MV-4-11 (cell line): ENCODE measurements around the gene COL19A1.

ENCODE experiments used
- DNase-seq: peaks from one replicate; lab custom pipeline; 2025; lab: John Stamatoyannopoulos, UW

COL19A1 gene

GRCh38 chr6:70125602-70126001 lies 259.2 kb downstream of the COL19A1 start:
- no peak for DNase-seq

- no peak for DNase-seq
Observed at GRCh38 chr6:70129341-70129740, 263.0 kb downstream of the COL19A1 start.

GRCh38 chr6:70130865-70131264 lies 264.5 kb downstream of the COL19A1 start:
- no peak for DNase-seq

- no peak for DNase-seq
Observed at GRCh38 chr6:70131528-70131927, 265.2 kb downstream of the COL19A1 start.

DNA sequence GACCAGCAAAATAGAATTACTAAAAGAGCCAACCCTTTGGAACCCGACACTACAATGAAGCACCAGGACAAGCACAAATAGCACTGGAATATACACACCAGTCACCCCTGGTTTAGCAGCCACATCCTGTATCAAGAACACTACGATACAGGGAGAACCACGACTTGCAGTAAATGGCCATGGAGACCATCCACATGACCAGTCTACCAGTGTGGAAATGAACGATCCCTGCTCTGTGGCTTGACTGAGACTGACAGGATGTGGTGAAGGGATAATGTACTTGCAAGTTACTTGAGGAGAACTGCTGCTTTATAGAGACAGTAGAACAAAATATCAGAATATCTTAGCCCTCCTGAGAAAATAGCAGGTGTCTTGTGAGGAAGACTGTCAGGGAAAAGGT lies 266.9 kb downstream of the COL19A1 start:
- DNase-seq: no peak

GRCh38 chr6:70134542-70134941 lies 268.2 kb downstream of the COL19A1 start:
- no peak for DNase-seq

GRCh38 chr6:70135219-70136160 lies 269.1 kb downstream of the COL19A1 start:
- DNase-seq: no peak

DNA sequence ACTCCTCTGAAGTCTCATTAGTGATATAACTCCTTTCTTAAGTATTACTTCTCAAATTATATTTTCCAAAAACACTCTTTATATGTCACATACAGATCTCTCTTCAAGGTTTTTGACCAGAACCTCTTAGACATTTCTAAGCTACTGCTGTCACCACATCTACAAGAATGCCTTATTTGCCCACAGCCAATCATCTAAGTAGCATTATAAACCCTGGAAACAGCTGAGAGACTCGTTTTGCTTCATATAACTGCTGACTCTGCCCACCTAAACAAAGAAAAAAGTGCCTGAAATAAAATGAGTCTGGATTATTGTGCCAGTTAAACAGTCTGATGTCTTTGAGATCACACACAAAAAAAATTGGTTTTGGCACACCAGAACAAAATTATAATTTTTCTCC lies 270.6 kb downstream of the COL19A1 start:
- DNase-seq: no peak

DNA sequence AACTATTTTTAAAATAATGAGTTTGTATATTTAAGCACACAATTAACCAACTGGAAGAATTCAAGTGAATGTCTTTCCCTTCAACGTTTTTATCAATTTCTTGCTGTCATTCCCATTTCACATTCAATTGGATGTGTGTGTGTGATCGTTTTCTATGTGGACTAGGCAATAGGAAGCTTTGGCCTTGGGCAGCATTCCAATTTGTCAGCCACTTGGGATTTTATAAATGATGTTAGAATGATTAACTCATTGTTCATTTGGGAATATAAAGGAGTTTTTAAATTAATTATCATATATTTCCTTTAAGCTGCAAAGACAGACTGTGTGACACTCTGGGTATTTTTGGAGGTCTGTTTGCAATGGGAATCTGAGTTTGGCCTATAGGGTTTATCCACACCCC lies 274.1 kb downstream of the COL19A1 start:
- no peak for DNase-seq

DNA sequence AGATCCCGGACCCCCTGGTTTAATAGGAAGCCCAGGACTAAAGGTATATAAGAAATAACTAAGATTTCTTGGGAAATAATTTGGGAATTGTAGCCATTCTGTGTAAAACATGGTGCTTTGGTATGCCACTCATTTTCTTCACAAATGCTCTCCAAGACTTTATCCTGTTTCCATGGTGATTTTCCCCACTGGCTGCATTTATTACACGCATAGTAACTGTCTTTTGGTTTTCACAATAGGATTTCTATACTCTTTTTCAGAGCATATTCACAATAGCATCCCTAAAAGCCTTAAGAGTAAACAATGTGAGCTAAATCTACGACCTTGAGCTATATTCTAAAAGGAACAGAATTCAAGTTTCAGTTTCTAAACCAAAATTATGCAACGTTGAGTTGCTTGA lies 275.7 kb downstream of the COL19A1 start:
- DNase-seq: no peak

DNA sequence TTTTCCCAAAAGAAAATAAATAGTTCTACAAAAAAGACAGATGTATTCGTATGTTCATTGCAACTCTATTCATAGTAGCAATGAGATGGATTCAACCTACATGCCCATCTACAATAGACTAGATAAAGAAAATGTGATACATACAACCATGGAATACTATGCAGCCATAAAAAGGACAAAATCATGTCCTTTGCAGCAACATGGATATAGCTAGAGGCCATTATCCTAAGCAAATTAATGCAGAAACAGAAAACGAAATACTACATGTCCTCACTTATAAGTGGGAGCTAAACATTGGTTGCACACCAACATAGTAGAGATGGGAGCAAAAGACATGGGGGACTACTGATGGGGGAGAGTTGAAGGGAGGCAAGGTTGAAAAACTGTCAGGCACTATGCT lies 278.8 kb downstream of the COL19A1 start:
- DNase-seq: no peak

DNA sequence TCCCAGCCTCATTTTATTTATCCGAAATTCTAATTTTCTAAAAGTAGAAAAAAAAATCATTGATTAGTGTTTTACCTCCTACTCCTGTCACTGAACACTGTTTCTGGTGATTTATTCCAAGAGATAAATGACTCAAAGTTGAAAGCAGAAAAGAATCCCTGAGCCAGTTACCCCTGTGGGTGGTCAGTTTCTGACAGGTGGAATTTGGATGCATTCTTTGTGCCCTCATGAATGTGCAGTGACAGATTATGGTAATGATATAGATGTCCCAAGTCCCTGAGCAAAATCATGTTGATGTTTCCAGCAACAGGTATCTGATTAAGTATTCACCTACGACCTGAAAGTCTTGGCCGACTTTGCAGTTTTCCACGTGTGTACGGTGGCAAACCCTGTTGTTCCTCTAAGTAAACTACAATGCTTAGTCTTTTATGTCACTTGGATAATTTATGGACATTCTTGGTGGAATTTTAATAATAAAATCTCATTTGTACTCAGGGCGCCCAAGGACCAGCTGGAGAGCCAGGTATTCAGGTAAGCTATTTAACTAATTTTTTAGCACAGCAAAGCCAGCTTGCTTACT lies 282.9 kb downstream of the COL19A1 start:
- no peak for DNase-seq

- DNase-seq: no peak
Observed at GRCh38 chr6:70150521-70150920, 284.2 kb downstream of the COL19A1 start.

DNA sequence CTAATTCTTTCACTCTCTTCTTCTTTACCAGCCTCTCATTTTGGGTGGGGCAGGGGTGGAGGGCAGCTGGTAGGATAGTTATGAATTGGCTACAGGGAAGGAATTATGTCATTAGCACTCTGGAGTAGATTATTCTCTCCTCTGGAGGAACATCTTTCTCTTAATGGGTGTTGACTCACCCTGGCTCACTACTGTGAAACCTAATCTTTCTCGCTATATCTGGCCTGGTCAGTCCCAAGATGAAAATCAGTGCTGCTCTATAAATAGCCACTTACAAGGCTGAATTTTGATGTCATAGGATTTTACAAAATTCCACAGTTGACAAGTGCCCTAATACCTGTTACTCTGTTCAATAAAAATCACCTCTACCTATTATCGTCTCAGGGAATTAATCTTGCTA lies 285.3 kb downstream of the COL19A1 start:
- no peak for DNase-seq

- DNase-seq: no peak
Observed at GRCh38 chr6:70152786-70153185, 286.4 kb downstream of the COL19A1 start.

DNA sequence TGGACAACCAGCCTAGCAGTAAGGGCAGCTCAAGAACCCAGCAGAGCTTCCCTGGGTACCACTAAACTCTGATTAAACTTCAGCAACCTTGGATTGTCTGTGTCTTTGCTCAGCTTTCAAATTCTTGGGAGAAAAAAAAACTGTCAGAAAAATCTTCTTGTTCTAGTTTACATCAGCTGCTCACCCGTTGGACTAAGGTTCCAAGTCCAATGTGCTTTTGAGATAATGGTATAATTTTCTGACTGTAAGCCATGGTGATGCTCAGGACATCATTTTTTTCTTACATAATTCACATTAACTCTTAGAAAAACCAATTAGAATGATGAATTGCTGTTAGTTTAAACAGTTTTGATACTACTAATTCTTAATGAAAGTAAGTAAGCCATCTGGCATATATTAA lies 290.7 kb downstream of the COL19A1 start:
- no peak for DNase-seq

- no peak for DNase-seq
Observed at GRCh38 chr6:70160276-70160675, 293.9 kb downstream of the COL19A1 start.

- no peak for DNase-seq
Observed at GRCh38 chr6:70162972-70163371, 296.6 kb downstream of the COL19A1 start.

GRCh38 chr6:70163795-70164194 lies 297.4 kb downstream of the COL19A1 start:
- no peak for DNase-seq

DNA sequence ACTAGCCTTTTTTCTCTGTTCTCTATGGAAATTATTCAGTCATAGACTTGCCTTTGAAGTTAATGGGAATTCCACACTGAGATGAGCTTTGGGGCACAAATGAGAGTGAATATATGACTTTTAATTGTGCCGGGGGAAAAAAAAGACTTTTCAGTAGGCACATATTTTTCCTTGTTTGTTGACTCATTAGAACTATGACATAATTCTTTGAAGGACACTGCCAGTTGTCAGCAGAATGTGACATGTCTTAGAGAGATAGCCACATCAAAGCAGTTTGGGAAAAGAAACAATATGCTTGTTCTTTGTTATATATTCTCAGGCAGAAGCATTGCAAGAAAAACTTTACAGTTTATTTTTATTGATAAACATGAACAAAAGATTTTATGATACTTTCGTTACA lies 298.2 kb downstream of the COL19A1 start:
- DNase-seq: no peak

DNA sequence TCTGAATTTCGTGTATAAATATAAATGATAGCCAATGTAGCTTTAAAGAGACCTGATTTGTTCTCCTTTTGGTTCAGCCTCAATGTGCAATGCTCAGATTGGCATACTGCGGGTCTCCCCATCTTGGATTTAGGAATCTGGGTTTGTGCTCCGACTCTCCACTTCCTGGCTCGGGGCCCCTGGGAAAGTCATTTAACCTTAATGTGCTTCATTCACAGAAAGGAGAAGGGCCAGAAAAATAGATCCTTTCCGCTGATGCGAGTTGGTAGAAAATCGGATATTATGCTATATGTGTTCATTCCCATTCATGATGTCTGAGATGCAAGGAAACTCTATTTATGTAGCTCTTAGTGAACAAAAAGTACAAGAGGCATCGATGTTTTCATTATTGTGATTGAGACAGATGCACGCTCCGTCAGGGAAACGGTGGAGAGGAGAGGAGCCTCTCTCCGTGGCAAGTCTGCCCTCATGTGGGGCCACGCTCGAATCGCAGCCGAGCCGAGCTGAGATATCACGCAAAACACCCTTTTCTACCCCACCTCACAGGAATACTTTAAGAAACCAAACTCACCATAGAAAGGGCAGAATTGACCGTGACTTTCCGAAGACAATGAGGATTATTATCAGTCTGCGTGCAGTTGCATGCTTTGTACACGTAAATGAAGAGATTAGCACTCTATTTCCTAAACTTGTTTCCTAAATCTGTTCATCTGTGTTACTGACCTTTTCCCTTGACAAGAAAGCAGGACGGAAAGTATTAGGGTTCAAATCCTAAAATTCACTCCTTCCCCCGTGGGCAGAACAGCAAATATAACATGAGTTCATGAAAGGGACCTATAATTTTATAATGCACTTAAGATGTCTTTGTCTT lies 300.0 kb downstream of the COL19A1 start:
- DNase-seq: no peak

DNA sequence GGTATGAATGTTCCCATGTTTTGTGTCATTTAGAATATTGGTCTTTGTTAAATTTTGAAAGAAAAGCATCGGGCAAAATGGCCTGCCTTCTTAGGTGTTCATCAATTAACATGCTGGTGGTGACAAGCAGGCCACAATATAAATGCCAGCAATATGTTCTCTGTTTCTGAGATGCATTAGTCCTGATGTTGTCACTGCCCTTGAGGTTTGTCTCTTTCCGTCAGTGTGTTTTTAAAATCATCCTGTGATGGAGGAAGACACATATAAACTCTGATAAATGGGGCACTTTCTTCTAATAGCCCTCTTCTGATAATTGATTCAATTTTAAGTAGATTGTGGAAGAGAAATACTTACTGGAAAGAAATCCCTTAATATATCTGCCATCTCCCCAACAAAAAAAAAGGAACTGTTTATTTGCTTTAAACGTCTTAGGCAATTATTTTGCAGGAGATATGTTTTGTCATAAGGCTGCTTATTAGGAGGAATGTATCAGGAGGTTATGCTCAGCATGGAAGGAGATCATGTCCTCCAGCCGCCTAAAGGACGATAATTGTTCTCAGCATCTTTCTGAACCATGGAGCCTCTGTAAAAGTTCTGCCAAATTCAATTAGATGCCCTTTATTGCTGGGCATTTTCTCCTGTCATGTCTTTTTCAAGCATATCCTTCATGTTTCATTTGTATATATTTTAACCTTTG lies 302.5 kb downstream of the COL19A1 start:
- no peak for DNase-seq
